GM12873 (cell line): ENCODE measurements around the gene RIMOC1.

ENCODE experiments used
- TF ChIP-seq, protein P1 (sequence below): IDR thresholded peaks from 2 replicates; pipeline ENCODE4 v1.5.1; 2012; ENCODE audit warnings: low read depth, mild to moderate bottlenecking, moderate library complexity, low read length, control low read depth; ENCODE audit not compliant: insufficient read depth; ENCODE audit errors: missing control alignments

Gene RIMOC1

DNA sequence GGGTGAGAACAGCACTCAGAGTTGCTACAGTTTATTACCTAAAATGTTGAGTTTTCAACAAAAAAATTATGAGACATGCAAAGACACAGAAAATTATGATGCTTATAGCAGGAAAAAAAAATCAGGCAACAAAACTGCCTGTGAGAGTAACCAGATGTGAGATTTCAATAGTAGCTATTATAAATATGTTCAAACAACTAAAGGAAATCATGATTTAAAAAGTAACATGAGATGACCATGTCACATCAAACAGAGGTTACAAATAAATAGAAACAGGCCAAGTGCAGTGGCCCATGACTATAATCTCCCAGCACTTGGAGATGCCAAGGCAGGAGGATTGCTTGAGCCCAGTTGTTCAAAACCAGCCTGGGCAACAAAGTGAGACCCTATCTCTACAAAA is 12.1 kb upstream of the RIMOC1 start:
- TF ChIP-seq, protein P1, sequence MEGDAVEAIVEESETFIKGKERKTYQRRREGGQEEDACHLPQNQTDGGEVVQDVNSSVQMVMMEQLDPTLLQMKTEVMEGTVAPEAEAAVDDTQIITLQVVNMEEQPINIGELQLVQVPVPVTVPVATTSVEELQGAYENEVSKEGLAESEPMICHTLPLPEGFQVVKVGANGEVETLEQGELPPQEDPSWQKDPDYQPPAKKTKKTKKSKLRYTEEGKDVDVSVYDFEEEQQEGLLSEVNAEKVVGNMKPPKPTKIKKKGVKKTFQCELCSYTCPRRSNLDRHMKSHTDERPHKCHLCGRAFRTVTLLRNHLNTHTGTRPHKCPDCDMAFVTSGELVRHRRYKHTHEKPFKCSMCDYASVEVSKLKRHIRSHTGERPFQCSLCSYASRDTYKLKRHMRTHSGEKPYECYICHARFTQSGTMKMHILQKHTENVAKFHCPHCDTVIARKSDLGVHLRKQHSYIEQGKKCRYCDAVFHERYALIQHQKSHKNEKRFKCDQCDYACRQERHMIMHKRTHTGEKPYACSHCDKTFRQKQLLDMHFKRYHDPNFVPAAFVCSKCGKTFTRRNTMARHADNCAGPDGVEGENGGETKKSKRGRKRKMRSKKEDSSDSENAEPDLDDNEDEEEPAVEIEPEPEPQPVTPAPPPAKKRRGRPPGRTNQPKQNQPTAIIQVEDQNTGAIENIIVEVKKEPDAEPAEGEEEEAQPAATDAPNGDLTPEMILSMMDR = no peak

DNA sequence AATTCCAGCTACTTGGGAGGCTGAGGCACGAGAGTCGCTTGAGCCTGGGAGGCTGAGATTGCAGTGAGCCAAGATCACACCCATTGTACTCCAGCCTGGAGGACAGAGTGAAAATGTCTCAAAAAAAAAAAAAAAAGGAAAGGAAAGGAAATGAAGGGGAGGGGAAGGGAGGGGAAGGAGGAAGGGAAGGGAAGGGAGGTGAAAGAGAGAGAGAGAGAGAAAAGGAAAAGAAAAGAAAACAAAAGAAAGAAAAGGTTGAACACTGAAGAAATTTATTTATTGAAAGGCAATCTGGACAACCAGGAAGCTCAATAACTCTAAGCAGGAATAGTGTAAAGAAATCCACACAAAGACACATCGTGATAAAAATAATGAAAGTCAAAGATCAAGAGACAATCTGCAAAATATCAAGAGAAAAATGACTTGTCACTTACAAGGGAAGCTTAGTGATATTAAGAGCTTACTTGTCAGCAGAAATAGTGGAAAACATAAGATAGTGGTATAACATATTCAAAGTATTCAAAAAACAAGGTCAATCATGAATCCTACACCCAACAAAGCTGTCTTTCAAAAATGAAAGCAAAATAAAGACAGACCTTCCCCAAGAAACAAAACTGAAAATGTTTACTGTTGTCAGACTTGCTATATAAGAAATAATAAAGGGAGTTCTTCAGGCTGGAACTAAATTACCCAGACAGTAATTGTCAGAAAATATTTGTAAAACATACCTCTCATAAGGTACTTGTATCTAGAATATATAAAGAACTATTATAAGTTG is 10.9 kb upstream of the RIMOC1 start:
- TF ChIP-seq, protein P1 = no peak

DNA sequence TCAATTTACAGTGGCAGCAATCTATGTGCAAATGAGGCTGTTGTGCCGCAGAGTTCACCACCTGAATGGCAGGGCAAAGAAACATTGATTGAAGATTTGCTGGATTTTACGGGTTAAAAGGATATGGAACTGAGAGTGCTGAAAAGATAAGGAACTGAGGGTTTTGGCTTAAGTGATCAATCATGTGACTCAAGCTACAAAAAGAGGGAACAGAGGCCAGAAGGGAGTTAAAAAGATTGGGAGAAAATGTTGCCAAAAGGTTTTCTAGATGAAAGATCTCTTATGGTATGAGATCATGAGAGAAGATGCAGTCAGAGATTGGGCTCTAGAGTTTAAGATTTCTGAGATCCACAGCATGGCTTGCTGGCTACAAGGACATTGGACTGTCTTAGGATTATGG is 7.9 kb upstream of the RIMOC1 start:
- TF ChIP-seq, protein P1 = no peak

DNA sequence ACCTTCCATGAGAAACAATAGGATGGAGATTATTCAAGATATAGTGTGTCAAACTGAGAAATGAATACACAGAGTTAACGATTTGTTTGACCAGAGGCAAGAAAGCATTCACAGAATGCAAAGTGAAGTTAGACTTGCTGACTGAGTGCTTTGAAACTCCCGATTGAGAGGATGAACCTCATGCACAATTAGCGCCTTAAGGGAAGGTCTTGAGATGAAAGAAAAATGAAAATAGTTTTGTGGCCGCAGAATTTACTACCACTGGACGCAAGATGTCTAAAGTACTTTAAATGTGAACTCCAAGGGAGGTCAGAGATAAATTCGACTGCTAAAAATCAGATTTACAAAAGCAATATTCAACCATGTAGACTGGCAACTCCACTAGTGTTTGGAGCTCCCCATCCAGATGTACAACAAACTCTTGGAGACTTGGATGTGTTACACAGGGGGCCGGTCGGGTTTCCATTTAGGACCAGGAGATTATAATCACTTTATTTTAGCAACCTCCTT is 707 bp upstream of the RIMOC1 start:
- TF ChIP-seq, protein P1 = no peak

DNA sequence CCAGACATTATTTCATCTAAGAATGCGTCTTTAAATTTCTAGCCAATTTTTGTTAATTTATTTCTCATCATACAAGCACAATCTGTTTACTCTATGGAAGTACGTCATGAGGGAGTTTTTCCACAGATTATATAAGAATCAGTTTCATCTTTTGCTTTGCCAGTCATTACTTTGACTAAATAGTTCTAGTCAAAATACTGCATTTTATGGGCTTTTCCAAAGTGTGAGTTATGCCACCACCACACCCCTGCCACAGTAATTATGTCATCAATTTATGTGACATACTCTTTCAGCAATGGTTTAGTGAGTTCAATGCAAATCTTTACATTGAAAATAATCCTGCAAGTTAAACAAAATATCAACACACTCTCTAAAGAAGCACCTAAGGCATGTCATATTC is 2.0 kb downstream of the RIMOC1 start:
- TF ChIP-seq, protein P1 = no peak

GRCh38 chr5:41908374-41909079 is 4.4 kb downstream of the RIMOC1 start:
- TF ChIP-seq, protein P1 = no peak

DNA sequence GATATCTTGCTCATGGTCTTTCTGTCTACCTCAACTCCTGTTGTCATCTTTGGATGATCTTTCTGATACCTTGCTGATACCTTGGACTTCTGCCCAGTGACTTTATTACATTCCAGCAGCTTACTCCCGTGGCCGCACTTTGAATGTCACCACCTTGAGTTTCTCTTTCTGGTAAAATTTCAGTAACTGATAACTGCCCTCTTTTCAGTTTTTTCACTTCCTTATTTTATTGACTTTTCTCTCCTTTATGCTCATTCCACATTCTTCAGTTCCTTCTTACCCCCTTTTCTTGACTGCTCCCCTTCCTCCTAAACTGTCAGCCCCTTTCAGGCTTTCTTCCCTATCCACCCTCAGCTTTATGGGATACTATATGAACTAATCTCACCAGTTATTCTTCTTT is 14.0 kb downstream of the RIMOC1 start:
- TF ChIP-seq, protein P1 = no peak
